DOHH2 (cell line): ENCODE data around the gene EFCAB5.

Experiments used
- H3F3A ChIP-seq: fragments of 200-600 bp; sonication (generic), shearing (Covaris generic); 2 replicates; pipeline ENCODE4 v1.6.0; 2016; ENCODE audit warnings: antibody characterized with exemption, mild to moderate bottlenecking; ENCODE audit not compliant: control insufficient read depth, insufficient read depth
- H3K27ac ChIP-seq: fragments of 200-600 bp; sonication (generic); 2 replicates; pipeline ENCODE4 v1.5.1; 2014; ENCODE audit warnings: low read depth, mild to moderate bottlenecking, low read length, moderate library complexity
- H3K27me3 ChIP-seq: fragments of 200-600 bp; sonication (generic); 2 replicates; pipeline ENCODE4 v1.6.1; 2014; ENCODE audit warnings: mild to moderate bottlenecking, low read length, mixed read lengths; ENCODE audit not compliant: control insufficient read depth
- H3K36me3 ChIP-seq: fragments of 200-600 bp; sonication (generic); 2 replicates; pipeline ENCODE4 v1.6.1; 2014; ENCODE audit warnings: mild to moderate bottlenecking, low read length, moderate library complexity, mixed read lengths; ENCODE audit not compliant: control insufficient read depth
- H3K4me1 ChIP-seq: fragments of 200-600 bp; sonication (generic); 2 replicates; pipeline ENCODE4 v1.6.1; 2014; ENCODE audit warnings: mild to moderate bottlenecking, low read length, mixed read lengths; ENCODE audit not compliant: control insufficient read depth
- H3K4me2 ChIP-seq: fragments of 200-600 bp; sonication (generic); 2 replicates; pipeline ENCODE4 v1.6.0; 2014; ENCODE audit warnings: mild to moderate bottlenecking, low read length, moderate library complexity
- H3K4me3 ChIP-seq: fragments of 200-600 bp; sonication (generic); 2 replicates; pipeline ENCODE4 v1.5.1; 2014; ENCODE audit warnings: mild to moderate bottlenecking, low read length, mixed read lengths
- H3K79me2 ChIP-seq: fragments of 200-600 bp; sonication (generic); 2 replicates; pipeline ENCODE4 v1.6.1; 2014; ENCODE audit warnings: mild to moderate bottlenecking, low read length, mixed read lengths; ENCODE audit not compliant: control insufficient read depth
- H3K9me2 ChIP-seq: fragments of 200-600 bp; sonication (generic); replicated peaks from 2 replicates; pipeline ENCODE4 v1.6.1; 2014; ENCODE audit warnings: mild to moderate bottlenecking, low read length, mixed read lengths; ENCODE audit not compliant: control insufficient read depth
- H3K9me3 ChIP-seq: fragments of 200-600 bp; sonication (generic); 2 replicates; pipeline ENCODE4 v1.6.1; 2014; ENCODE audit warnings: antibody characterized with exemption, low read length, mixed read lengths; ENCODE audit not compliant: control insufficient read depth, insufficient read depth
- H4K20me1 ChIP-seq: fragments of 200-600 bp; sonication (generic); 2 replicates; pipeline ENCODE4 v1.6.0; 2014; ENCODE audit warnings: low read depth, mild to moderate bottlenecking, antibody characterized with exemption, low read length, moderate library complexity; ENCODE audit not compliant: control insufficient read depth, insufficient read depth
- EZH2phosphoT487 ChIP-seq: fragments of 200-600 bp; sonication (generic); IDR thresholded peaks from 2 replicates; pipeline ENCODE4 v1.6.1; 2017; ENCODE audit warnings: borderline replicate concordance, mild to moderate bottlenecking, antibody characterized with exemption, low read length, moderate library complexity, mixed read lengths
- TF ChIP-seq, protein P1 (sequence below): fragments of 200-600 bp; sonication (generic); IDR thresholded peaks from one replicate; pipeline ENCODE4 v1.5.1; 2014; ENCODE audit warnings: antibody characterized with exemption, mild to moderate bottlenecking, low read depth, low read length; ENCODE audit not compliant: poor library complexity, severe bottlenecking

The EFCAB5 gene

DNA sequence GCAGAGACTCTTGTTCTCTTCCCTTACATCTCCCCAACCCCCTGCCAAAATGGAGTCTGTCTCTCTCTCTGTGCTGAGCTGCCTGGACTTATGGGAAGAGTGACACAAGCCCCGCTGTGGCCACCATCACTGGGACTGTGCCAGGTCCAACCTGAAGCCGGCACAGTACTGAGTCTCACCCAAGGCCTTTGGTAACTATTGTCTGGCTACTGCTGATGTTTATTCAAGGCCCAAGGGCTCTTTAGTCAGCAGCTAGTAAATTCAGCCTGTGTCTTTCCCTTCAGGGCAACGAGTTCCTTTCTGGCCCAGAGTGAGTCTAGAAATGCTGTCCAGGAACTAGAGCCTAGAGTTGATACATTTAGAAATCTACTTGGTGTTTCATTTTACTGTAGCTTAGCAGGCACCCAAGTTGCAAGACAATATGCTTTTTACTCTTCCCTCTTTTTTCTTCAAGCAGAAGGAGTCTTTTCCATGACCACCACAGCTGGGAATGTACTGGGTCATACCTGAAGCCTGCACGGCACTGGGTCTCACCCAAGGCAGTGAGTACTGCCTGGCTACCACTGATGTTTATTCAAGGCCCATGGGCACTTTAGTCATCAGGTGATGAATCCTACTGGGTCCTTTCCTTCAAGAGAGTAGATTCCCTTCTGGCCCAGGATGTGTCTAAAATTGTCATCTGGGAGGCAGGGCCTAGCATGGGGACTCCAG, 17.7 kb downstream of the EFCAB5 start:
- H3K4me2 ChIP-seq: no peak overlapping the region
- H3K9me2 ChIP-seq: no peaks in the 10 kb centered on the region
- H3K4me3 ChIP-seq: no peak overlapping the region
- no peaks in the 10 kb centered on the region for H3F3A ChIP-seq
- no peaks in the 10 kb centered on the region for H3K36me3 ChIP-seq
- H3K27ac ChIP-seq: no peak overlapping the region
- H3K27me3 ChIP-seq: no peaks in the 10 kb centered on the region
- H4K20me1 ChIP-seq: no peaks in the 10 kb centered on the region
- peaks cover 9% of the 10 kb centered on the region; the same call in 1 of the 2 replicates for H3K9me3 ChIP-seq
- H3K79me2 ChIP-seq: no peaks in the 10 kb centered on the region
- TF ChIP-seq EZH2phosphoT487: no peak
- TF ChIP-seq, protein P1, sequence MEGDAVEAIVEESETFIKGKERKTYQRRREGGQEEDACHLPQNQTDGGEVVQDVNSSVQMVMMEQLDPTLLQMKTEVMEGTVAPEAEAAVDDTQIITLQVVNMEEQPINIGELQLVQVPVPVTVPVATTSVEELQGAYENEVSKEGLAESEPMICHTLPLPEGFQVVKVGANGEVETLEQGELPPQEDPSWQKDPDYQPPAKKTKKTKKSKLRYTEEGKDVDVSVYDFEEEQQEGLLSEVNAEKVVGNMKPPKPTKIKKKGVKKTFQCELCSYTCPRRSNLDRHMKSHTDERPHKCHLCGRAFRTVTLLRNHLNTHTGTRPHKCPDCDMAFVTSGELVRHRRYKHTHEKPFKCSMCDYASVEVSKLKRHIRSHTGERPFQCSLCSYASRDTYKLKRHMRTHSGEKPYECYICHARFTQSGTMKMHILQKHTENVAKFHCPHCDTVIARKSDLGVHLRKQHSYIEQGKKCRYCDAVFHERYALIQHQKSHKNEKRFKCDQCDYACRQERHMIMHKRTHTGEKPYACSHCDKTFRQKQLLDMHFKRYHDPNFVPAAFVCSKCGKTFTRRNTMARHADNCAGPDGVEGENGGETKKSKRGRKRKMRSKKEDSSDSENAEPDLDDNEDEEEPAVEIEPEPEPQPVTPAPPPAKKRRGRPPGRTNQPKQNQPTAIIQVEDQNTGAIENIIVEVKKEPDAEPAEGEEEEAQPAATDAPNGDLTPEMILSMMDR: no peak
- no peaks in the 10 kb centered on the region for H3K4me1 ChIP-seq

DNA sequence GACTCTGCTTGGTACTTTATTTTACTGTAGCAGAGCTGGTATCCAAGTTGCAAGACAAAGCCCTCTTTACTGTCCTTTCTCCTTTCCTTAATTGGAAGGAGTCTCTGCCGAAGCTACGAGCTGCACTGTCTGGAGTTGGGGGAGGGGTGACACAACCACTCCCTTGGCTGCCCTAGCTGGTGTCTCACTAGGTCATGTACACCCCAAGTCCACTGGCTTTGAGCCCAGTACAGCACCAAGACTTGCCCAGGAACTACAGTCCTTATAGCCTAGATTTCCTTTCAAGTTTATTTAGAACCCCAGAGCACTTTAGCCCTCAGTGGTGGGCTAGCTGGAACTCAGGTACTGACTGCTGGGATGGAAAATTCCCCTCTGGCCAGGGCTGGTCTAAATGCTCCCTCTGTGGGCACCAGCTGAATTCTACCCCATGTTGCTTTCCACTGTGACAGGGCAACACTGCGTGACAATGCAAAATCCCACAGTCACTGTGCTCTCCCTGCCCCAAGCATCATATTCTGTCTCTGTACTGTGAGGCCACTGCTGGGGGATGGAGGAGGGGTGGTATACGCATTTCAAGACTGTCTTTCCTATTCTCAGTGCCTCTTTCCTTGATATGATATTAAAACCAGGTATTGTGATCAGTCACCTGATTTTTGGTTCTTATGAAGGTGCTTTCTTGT, 18.4 kb downstream of the EFCAB5 start:
- Histone ChIP-seq H3K9me3 (peaks cover 3% of the 10 kb centered on the region; the same call in 1 of the 2 replicates), H3K4me2 (no peak overlapping the region), H3F3A (no peaks in the 10 kb centered on the region), H3K9me2 (no peaks in the 10 kb centered on the region), H3K27me3 (no peaks in the 10 kb centered on the region), H3K36me3 (no peaks in the 10 kb centered on the region), H4K20me1 (no peaks in the 10 kb centered on the region), H3K4me1 (no peaks in the 10 kb centered on the region), H3K27ac (no peak overlapping the region), H3K4me3 (no peak overlapping the region), H3K79me2 (no peaks in the 10 kb centered on the region)
- no peak for TF ChIP-seq EZH2phosphoT487
- TF ChIP-seq, protein P1: no peak

DNA sequence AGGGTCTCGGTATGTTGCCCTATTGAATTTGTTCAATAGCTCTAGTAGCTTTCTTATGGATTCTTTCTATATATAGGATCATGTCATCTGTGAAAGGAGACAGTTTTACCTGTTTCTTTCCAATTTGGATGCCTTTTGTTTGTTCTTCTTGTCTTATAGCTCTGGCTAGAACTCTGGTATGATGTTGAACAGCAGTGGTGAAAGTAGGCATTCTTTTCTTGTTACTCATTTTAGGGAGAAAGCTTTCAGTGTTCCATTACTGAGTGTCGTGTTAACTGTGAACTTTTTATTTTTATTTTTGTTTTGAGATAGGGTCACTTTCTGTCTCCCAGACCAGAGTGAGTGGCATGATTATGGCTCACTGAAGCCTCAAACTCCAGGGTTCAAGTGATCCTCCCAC, 21.2 kb downstream of the EFCAB5 start:
- H4K20me1 ChIP-seq: no peaks in the 10 kb centered on the region

More for the DNA sequence above, 21.2 kb downstream of the EFCAB5 start:
- Histone ChIP-seq H3K79me2 (no peaks in the 10 kb centered on the region), H3K27ac (no peak overlapping the region), H3K9me2 (no peaks in the 10 kb centered on the region), H3K4me3 (no peak overlapping the region), H3K36me3 (no peaks in the 10 kb centered on the region), H3K27me3 (no peaks in the 10 kb centered on the region), H3K4me1 (no peaks in the 10 kb centered on the region), H3F3A (no peaks in the 10 kb centered on the region), H3K4me2 (no peak overlapping the region), H3K9me3 (no peaks in the 10 kb centered on the region)
- TF ChIP-seq, protein P1: no peak
- no peak for TF ChIP-seq EZH2phosphoT487
